Endothelial cell of umbilical vein (primary cell): Measurements from ENCODE around the gene SSR2.

Source experiments
- EZH2 ChIP-seq: IDR thresholded peaks from 2 replicates; pipeline ENCODE4 v1.6.1; 2012; ENCODE audit warnings: borderline replicate concordance, low read depth, mild to moderate bottlenecking, moderate library complexity, low read length, inconsistent platforms; ENCODE audit not compliant: severe bottlenecking
- JUN ChIP-seq: IDR thresholded peaks from 2 replicates; pipeline ENCODE4 v1.6.1; 2011; ENCODE audit warnings: borderline replicate concordance, low read depth; ENCODE audit not compliant: insufficient read length, insufficient read depth
- MYC ChIP-seq: IDR thresholded peaks from one replicate; pipeline ENCODE4 v1.6.1; 2011; ENCODE audit warnings: mild to moderate bottlenecking, low read depth, low read length
- POLR2A ChIP-seq: IDR thresholded peaks from 2 replicates; pipeline ENCODE4 v1.6.1; 2012; ENCODE audit warnings: low read depth, mild to moderate bottlenecking, control low read depth, low read length
- POLR2AphosphoS5 ChIP-seq: IDR thresholded peaks from 2 replicates; pipeline ENCODE4 v1.6.1; 2012; ENCODE audit warnings: low read depth, mild to moderate bottlenecking, control low read depth, low read length, moderate library complexity; ENCODE audit not compliant: insufficient read depth
- TF ChIP-seq, protein P1 (sequence below): IDR thresholded peaks from 2 replicates; pipeline ENCODE4 v1.6.1; 2011; ENCODE audit not compliant: insufficient read depth, insufficient read length
- TF ChIP-seq, protein P2 (sequence below), 2 donors: IDR thresholded peaks; 1 replicate in 1 of 2; 2 replicates in 1 of 2; pipeline ENCODE4 v1.5.1; 2011; ENCODE audit warnings: low read length in 2 of 2, mild to moderate bottlenecking in 2 of 2, moderate library complexity in 2 of 2, control low read depth in 1 of 2, inconsistent platforms in 1 of 2, low read depth in 1 of 2; ENCODE audit not compliant: insufficient read depth in 1 of 2; ENCODE audit errors: extremely low read depth in 1 of 2

DNA sequence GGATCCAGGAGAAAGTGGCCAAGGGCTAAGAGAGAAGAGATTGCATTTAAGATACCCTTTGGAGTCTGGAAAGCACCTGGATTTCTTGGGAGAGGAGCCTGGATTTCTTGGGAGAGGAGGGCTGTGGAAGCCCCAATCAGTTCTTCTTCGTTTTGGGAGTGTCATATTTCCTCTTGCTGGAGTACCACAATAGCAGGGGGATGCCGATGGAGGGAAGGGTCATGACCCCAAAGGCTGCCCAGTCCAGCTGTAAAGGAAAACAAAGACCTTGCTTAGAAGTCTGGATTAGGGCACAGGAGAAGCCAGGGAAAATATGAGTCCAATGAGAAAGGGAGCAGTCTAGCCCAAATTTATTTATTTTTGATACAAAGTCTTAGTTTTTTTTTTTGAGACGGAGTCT is 11.3 kb downstream of the SSR2 start:
- TF ChIP-seq, protein P1, sequence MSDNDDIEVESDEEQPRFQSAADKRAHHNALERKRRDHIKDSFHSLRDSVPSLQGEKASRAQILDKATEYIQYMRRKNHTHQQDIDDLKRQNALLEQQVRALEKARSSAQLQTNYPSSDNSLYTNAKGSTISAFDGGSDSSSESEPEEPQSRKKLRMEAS = no peak
- TF ChIP-seq EZH2 = no peak
- TF ChIP-seq, protein P2, sequence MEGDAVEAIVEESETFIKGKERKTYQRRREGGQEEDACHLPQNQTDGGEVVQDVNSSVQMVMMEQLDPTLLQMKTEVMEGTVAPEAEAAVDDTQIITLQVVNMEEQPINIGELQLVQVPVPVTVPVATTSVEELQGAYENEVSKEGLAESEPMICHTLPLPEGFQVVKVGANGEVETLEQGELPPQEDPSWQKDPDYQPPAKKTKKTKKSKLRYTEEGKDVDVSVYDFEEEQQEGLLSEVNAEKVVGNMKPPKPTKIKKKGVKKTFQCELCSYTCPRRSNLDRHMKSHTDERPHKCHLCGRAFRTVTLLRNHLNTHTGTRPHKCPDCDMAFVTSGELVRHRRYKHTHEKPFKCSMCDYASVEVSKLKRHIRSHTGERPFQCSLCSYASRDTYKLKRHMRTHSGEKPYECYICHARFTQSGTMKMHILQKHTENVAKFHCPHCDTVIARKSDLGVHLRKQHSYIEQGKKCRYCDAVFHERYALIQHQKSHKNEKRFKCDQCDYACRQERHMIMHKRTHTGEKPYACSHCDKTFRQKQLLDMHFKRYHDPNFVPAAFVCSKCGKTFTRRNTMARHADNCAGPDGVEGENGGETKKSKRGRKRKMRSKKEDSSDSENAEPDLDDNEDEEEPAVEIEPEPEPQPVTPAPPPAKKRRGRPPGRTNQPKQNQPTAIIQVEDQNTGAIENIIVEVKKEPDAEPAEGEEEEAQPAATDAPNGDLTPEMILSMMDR (IDR thresholded peaks at IDR 0.05; ENCODE audit: extremely low read depth in 1 of 2, insufficient read depth in 1 of 2, low read depth in 1 of 2, low read length in 2 of 2) = no peak
- TF ChIP-seq POLR2AphosphoS5 = no peak
- TF ChIP-seq POLR2A = no peak
- no peak for TF ChIP-seq MYC
- TF ChIP-seq JUN = no peak
